H9 (cell line): ENCODE results near the gene P4HA2. TPM values are rescaled to one million over a fixed set of nuclear protein-coding genes. Genes with fewer than 3 reads are reported as not detected.
"Not testable (repeated sequence)": the region's sequence is repeated elsewhere in the genome, so short reads cannot be mapped to it uniquely, and the experiment has no call there.

Experiments used
- DNase-seq: peaks from one replicate; pipeline ENCODE4 v3.0.0-alpha.2; 2017
- H2AFZ ChIP-seq: one replicate; pipeline ENCODE4 v1.6.1; 2013; ENCODE audit warnings: mild to moderate bottlenecking, low read length, control low read depth, moderate library complexity
- H2AK5ac ChIP-seq: 2 replicates; pipeline ENCODE4 v1.6.1; 2013; ENCODE audit warnings: low read length, control low read depth, mixed read lengths; ENCODE audit not compliant: insufficient read length
- H2BK120ac ChIP-seq: one replicate; pipeline ENCODE4 v1.6.1; 2013; ENCODE audit warnings: low read depth, mild to moderate bottlenecking, low read length, control low read depth, inconsistent platforms; ENCODE audit not compliant: poor library complexity, severe bottlenecking
- H2BK12ac ChIP-seq: 2 replicates; pipeline ENCODE4 v1.6.1; 2013; ENCODE audit warnings: low read length, control low read depth, mixed read lengths, low read depth; ENCODE audit not compliant: insufficient read length
- H2BK15ac ChIP-seq: 2 replicates; pipeline ENCODE4 v1.6.1; 2013; ENCODE audit warnings: low read depth, low read length, control low read depth
- H2BK20ac ChIP-seq: one replicate; pipeline ENCODE4 v1.6.1; 2013; ENCODE audit warnings: low read depth, mild to moderate bottlenecking, low read length, control low read depth, inconsistent platforms; ENCODE audit not compliant: poor library complexity, severe bottlenecking
- H2BK5ac ChIP-seq: 2 replicates; pipeline ENCODE4 v1.6.1; 2013; ENCODE audit warnings: low read length, control low read depth, mixed read lengths; ENCODE audit not compliant: insufficient read length
- H3K14ac ChIP-seq: 2 replicates; pipeline ENCODE4 v1.6.1; 2013; ENCODE audit warnings: low read length, control low read depth; ENCODE audit not compliant: insufficient read depth
- H3K18ac ChIP-seq: 2 replicates; pipeline ENCODE4 v1.6.1; 2013; ENCODE audit warnings: low read depth, mild to moderate bottlenecking, mixed read lengths, low read length, control low read depth; ENCODE audit not compliant: insufficient read length
- H3K23ac ChIP-seq: 2 replicates; pipeline ENCODE4 v1.6.1; 2013; ENCODE audit warnings: low read length, control low read depth, mixed read lengths, low read depth; ENCODE audit not compliant: insufficient read length
- H3K23me2 ChIP-seq: 2 replicates; pipeline ENCODE4 v1.6.1; 2013; ENCODE audit warnings: low read depth, mild to moderate bottlenecking, mixed read lengths, low read length, control low read depth; ENCODE audit not compliant: insufficient read length, poor library complexity, severe bottlenecking
- H3K27ac ChIP-seq: 2 replicates; pipeline ENCODE4 v1.5.1; 2013; ENCODE audit warnings: low read length, control low read depth, mixed read lengths, low read depth; ENCODE audit not compliant: insufficient read length
- H3K27me3 ChIP-seq: 2 replicates; pipeline ENCODE4 v1.6.1; 2013; ENCODE audit warnings: low read length, control low read depth, inconsistent platforms; ENCODE audit not compliant: insufficient read depth
- H3K4ac ChIP-seq: 2 replicates; pipeline ENCODE4 v1.6.1; 2013; ENCODE audit warnings: low read depth, mild to moderate bottlenecking, control low read depth, inconsistent platforms, low read length, moderate library complexity
- H3K4me1 ChIP-seq: 2 replicates; pipeline ENCODE4 v1.6.1; 2013; ENCODE audit warnings: low read length, control low read depth, inconsistent platforms; ENCODE audit not compliant: insufficient read depth
- H3K4me2 ChIP-seq: 2 replicates; pipeline ENCODE4 v1.6.1; 2013; ENCODE audit warnings: low read length, control low read depth, mixed read lengths; ENCODE audit not compliant: insufficient read length, insufficient read depth
- H3K56ac ChIP-seq: 2 replicates; pipeline ENCODE4 v1.6.1; 2013; ENCODE audit warnings: low read depth, mild to moderate bottlenecking, mixed read lengths, low read length, control low read depth; ENCODE audit not compliant: insufficient read length
- H3K79me1 ChIP-seq: 2 replicates; pipeline ENCODE4 v1.6.1; 2013; ENCODE audit warnings: low read depth, mild to moderate bottlenecking, moderate library complexity, low read length, control low read depth, inconsistent platforms; ENCODE audit not compliant: insufficient read depth, poor library complexity, severe bottlenecking
- H3K79me2 ChIP-seq: 2 replicates; pipeline ENCODE4 v1.6.1; 2013; ENCODE audit warnings: low read length, control low read depth, inconsistent platforms; ENCODE audit not compliant: insufficient read depth
- H3K9ac ChIP-seq: 2 replicates; pipeline ENCODE4 v1.6.1; 2013; ENCODE audit warnings: low read length, control low read depth, mixed read lengths; ENCODE audit not compliant: insufficient read length; ENCODE audit errors: extremely low read depth
- H3K9me3 ChIP-seq: one replicate; pipeline ENCODE4 v1.6.1; 2013; ENCODE audit warnings: low read depth, low read length, inconsistent platforms; ENCODE audit not compliant: control insufficient read depth
- H3T11ph ChIP-seq: one replicate; pipeline ENCODE4 v1.6.1; 2013; ENCODE audit warnings: mild to moderate bottlenecking, low read length, control low read depth, inconsistent platforms
- H4K20me1 ChIP-seq: one replicate; pipeline ENCODE4 v1.6.1; 2013; ENCODE audit not compliant: control insufficient read depth, insufficient read length, insufficient read depth
- H4K5ac ChIP-seq: 2 replicates; pipeline ENCODE4 v1.6.1; 2013; ENCODE audit warnings: low read depth, mild to moderate bottlenecking, mixed read lengths, low read length, control low read depth; ENCODE audit not compliant: insufficient read length
- H4K8ac ChIP-seq: replicated peaks from 2 replicates; pipeline ENCODE4 v1.6.1; 2013; ENCODE audit warnings: low read length, control low read depth, mixed read lengths, low read depth; ENCODE audit not compliant: insufficient read length
- H4K91ac ChIP-seq: 2 replicates; pipeline ENCODE4 v1.6.1; 2013; ENCODE audit warnings: low read depth, mild to moderate bottlenecking, moderate library complexity, mixed read lengths, low read length, control low read depth; ENCODE audit not compliant: insufficient read length
- H3K27ac Mint-ChIP-seq, 3 experiments: 2 replicates in 2 of 3; 3 replicates in 1 of 3; pipeline ENCODE4 v1.8.0; 2020 to 2021; ENCODE audit warnings: mixed read lengths in 3 of 3, mild to moderate bottlenecking in 1 of 3, moderate library complexity in 1 of 3
- H3K27me3 Mint-ChIP-seq: 2 replicates; pipeline ENCODE4 v1.8.0; 2021; ENCODE audit warnings: low read depth, mild to moderate bottlenecking, moderate library complexity, mixed read lengths
- H3K36me3 Mint-ChIP-seq, 3 experiments: 2 replicates in 2 of 3; 3 replicates in 1 of 3; pipeline ENCODE4 v1.8.0; 2020 to 2021; ENCODE audit warnings: low read depth in 3 of 3, mixed read lengths in 3 of 3; ENCODE audit not compliant: insufficient read depth in 1 of 3
- H3K4me1 Mint-ChIP-seq, 2 experiments: 2 replicates each; pipeline ENCODE4 v1.8.0; 2020; ENCODE audit warnings: mixed read lengths in 2 of 2
- H3K4me3 Mint-ChIP-seq, 2 experiments: 2 replicates in 1 of 2; 3 replicates in 1 of 2; pipeline ENCODE4 v1.8.0; 2020 to 2021; ENCODE audit warnings: mild to moderate bottlenecking in 2 of 2, mixed read lengths in 2 of 2, moderate library complexity in 1 of 2
- H3K9me3 Mint-ChIP-seq, 2 experiments: 2 replicates in 1 of 2; 3 replicates in 1 of 2; pipeline ENCODE4 v1.8.0; 2020; ENCODE audit warnings: mild to moderate bottlenecking in 2 of 2, mixed read lengths in 2 of 2, moderate library complexity in 1 of 2
- WGBS: extraction: QIAGEN DNeasy Blood & Tissue Kit; methylation state at CpG from one replicate; pipeline ENCODE4 v1.1.7; 2013; ENCODE audit warnings: missing lambda C conversion rate, low lambda C conversion rate, mixed read lengths; ENCODE audit not compliant: insufficient read length; ENCODE audit errors: extremely low coverage; 5-methylcytosine and 5-hydroxymethylcytosine counted together
- total RNA-seq: library from RNA; stranded (reverse); gene quantifications from 2 replicates; pipeline ENCODE4 v1.2.1, GENCODE V29; 2021
- TF ChIP-seq, protein P1 (sequence below): fragments of 200-600 bp; sonication (generic); conservative IDR thresholded peaks from 3 replicates; pipeline ENCODE4 v1.8.0; 2021; ENCODE audit warnings: antibody characterized with exemption, mild to moderate bottlenecking

Gene P4HA2
- total RNA-seq, 1 experiment from 2014 or later: 15.3 TPM

DNA sequence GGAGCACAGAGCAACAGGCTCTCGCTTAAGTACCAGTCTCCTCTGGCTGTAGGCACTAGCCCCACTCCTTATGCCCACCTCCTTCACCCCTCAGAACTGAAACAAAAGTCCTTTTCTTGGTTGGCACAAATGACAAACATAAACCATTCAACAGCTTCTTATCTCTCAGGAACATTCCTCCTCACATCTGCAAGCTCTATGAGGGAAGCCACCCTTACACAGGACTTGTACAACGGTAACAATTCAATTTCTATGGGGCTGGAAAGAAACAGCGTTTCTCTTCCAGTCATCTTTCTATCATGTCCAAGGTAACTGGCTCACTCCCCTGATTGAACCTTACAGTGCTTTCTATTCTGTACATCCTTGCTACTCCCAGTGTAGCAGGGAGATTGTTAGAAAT is 80.0 kb downstream of the P4HA2 start:
- H2BK120ac ChIP-seq: no peak overlapping the region
- no peaks in the 10 kb centered on the region for H3K79me1 ChIP-seq
- H2BK5ac ChIP-seq: no peak overlapping the region
- no CpG with 5 or more reads among the region's 3 CpGs for WGBS
- H3K4me1 Mint-ChIP-seq: no peaks in the 10 kb centered on the region
- no peak overlapping the region for H2AK5ac ChIP-seq
- H3K18ac ChIP-seq: no peak overlapping the region
- H3K4me1 ChIP-seq: no peaks in the 10 kb centered on the region
- H2BK20ac ChIP-seq: no peak overlapping the region
- H4K91ac ChIP-seq: no peak overlapping the region
- H3K27ac ChIP-seq: no peak overlapping the region
- no peak overlapping the region for H3K4ac ChIP-seq
- H3K14ac ChIP-seq: no peak overlapping the region
- TF ChIP-seq, protein P1, sequence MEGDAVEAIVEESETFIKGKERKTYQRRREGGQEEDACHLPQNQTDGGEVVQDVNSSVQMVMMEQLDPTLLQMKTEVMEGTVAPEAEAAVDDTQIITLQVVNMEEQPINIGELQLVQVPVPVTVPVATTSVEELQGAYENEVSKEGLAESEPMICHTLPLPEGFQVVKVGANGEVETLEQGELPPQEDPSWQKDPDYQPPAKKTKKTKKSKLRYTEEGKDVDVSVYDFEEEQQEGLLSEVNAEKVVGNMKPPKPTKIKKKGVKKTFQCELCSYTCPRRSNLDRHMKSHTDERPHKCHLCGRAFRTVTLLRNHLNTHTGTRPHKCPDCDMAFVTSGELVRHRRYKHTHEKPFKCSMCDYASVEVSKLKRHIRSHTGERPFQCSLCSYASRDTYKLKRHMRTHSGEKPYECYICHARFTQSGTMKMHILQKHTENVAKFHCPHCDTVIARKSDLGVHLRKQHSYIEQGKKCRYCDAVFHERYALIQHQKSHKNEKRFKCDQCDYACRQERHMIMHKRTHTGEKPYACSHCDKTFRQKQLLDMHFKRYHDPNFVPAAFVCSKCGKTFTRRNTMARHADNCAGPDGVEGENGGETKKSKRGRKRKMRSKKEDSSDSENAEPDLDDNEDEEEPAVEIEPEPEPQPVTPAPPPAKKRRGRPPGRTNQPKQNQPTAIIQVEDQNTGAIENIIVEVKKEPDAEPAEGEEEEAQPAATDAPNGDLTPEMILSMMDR: no peak
- H4K8ac ChIP-seq: no peak overlapping the region
- H3K56ac ChIP-seq: no peak overlapping the region
- H3K23me2 ChIP-seq: no peaks in the 10 kb centered on the region
- H3K4me2 ChIP-seq: no peak overlapping the region
- no peaks in the 10 kb centered on the region for H4K20me1 ChIP-seq
- no peak overlapping the region for H3K9ac ChIP-seq
- H2BK15ac ChIP-seq: no peak overlapping the region
- H3K9me3 Mint-ChIP-seq: peaks cover 27 to 36% of the 10 kb centered on the region in 2 experiments
- H3K27ac Mint-ChIP-seq: no peak overlapping the region
- H3K36me3 Mint-ChIP-seq: peaks cover 2 to 4% (median 4%) of the 10 kb centered on the region in 3 experiments; a peak in 4 of 7 replicates
- no peak overlapping the region for H3K23ac ChIP-seq
- no peak overlapping the region for H2BK12ac ChIP-seq
- peaks cover 7% of the 10 kb centered on the region for H3K9me3 ChIP-seq
- H3T11ph ChIP-seq: no peak overlapping the region
- H4K5ac ChIP-seq: no peak overlapping the region
- H3K79me2 ChIP-seq: no peaks in the 10 kb centered on the region
- no peak overlapping the region for H2AFZ ChIP-seq
- peaks cover 20% of the 10 kb centered on the region for H3K27me3 Mint-ChIP-seq
- DNase-seq: no peak
- H3K4me3 Mint-ChIP-seq: no peak overlapping the region
- H3K27me3 ChIP-seq: no peaks in the 10 kb centered on the region

DNA sequence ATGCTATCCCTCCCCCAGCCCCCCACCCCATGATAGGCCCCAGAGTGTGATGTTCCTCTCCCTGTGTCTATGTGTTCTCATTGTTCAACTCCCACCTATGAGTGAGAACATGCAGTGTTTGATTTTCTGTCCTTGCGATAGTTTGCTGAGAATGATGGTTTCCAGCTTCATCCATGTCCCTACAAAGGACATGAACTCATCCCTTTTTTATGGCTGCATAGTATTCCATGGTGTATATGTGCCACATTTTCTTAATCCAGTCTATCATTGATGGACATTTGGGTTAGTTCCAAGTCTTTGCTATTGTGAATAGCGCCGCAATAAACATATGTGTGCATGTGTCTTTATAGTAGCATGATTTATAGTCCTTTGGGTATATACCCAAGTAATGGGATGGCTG is 82.3 kb downstream of the P4HA2 start:
- H3T11ph ChIP-seq, DNase-seq, H3K27me3 ChIP-seq, H2AFZ ChIP-seq, H2BK15ac ChIP-seq, H2BK20ac ChIP-seq, H3K9me3 ChIP-seq, H3K18ac ChIP-seq, H3K27ac Mint-ChIP-seq, H3K4me2 ChIP-seq, H3K14ac ChIP-seq, H3K23ac ChIP-seq, H2BK5ac ChIP-seq, H4K5ac ChIP-seq, H3K27ac ChIP-seq, H4K91ac ChIP-seq, H4K20me1 ChIP-seq, H2BK120ac ChIP-seq, H3K9ac ChIP-seq, H3K4me1 Mint-ChIP-seq, H3K4me1 ChIP-seq, H3K56ac ChIP-seq, H2BK12ac ChIP-seq, H3K4me3 Mint-ChIP-seq, H3K79me2 ChIP-seq, H2AK5ac ChIP-seq, H3K79me1 ChIP-seq, H3K36me3 Mint-ChIP-seq, H4K8ac ChIP-seq, H3K4ac ChIP-seq, H3K23me2 ChIP-seq: not testable (repeated sequence)
- no CpG with 5 or more reads among the region's 3 CpGs for WGBS
- Mint-ChIP-seq H3K9me3 (peaks cover 31 to 37% of the 10 kb centered on the region in 2 experiments), H3K27me3 (peaks cover 20% of the 10 kb centered on the region)
